HG03159 (cell line): Measurements from ENCODE around the gene KRT25.

Experiments used
- ATAC-seq: cut with Tn5 transposase; IDR thresholded peaks from one replicate; pipeline ENCODE4 v1.9.1; 2021; ENCODE audit warnings: mild to moderate bottlenecking, moderate library complexity; ENCODE audit not compliant: unreplicated experiment

KRT25 gene

DNA sequence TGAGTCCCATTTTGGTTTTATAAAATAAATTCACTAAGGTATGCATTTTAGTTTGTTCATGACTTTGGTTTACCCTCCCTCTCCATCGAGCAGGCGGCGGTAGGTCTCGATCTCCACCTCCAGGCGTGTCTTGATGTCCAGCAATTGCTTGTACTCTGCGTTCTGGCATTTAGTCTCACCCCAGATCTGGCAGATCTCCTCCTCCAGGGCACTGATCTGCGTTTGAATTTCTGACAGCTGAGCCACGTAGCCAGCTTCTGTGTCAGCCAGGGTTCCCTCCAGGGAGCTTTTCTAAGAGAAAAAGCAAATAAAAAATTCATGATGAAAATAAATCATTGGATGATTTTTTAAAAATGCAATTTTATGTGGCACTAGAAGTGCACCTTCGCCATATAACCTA is 55.8 kb downstream of the KRT25 start:
- no peak for ATAC-seq
